NCI-H1105 treated with DMSO at 0.1 percent for 48 hours (cell line): Measurements from ENCODE around the gene SYT8.

ENCODE experiments used
- DNase-seq: peaks from one replicate; lab custom pipeline; 2025; lab: John Stamatoyannopoulos, UW

Gene SYT8

GRCh38 chr11:1860108-1860507 lies 25.3 kb downstream of the SYT8 start:
- no peak for DNase-seq

DNA sequence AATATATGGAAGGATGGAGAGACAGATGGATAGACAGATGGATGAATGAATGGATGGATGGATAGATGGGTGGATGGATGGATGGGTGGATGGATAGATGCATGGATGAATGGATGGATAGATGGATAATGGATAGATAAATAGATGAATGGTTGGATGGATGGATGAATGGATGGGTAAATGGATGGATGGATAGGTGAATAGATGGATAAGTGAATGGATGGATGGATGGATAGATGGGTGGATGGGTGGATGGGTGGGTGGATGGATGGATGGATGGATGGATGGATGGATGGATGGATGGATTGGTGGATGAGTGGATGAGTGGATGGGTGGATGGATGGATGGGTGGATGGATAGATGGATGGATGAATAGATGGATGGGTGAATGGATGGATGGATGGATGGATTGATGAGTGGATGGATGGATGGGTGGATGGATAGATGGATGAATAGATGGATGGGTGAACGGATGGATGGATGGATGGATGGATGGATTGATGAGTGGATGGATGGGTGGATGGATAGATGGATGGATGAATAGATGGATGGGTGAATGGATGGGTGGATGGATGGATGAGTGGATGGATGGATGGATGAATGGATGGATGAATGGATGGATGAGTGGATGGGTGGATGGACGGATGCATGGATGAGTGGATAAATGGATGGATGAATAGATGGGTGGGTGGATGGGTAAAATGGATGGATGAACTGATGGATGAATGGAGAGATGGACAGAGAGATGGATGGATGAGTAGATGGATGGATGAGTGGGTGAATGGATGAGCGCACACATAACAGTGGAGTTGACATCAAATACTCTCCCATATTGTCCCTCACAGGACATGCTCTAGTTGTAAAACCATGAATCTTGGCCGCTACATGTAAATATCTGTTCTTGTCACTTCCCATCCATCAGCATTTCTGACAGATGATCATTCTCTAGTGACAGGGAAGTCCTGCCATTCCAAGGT lies 26.9 kb downstream of the SYT8 start:
- DNase-seq: no peak

DNA sequence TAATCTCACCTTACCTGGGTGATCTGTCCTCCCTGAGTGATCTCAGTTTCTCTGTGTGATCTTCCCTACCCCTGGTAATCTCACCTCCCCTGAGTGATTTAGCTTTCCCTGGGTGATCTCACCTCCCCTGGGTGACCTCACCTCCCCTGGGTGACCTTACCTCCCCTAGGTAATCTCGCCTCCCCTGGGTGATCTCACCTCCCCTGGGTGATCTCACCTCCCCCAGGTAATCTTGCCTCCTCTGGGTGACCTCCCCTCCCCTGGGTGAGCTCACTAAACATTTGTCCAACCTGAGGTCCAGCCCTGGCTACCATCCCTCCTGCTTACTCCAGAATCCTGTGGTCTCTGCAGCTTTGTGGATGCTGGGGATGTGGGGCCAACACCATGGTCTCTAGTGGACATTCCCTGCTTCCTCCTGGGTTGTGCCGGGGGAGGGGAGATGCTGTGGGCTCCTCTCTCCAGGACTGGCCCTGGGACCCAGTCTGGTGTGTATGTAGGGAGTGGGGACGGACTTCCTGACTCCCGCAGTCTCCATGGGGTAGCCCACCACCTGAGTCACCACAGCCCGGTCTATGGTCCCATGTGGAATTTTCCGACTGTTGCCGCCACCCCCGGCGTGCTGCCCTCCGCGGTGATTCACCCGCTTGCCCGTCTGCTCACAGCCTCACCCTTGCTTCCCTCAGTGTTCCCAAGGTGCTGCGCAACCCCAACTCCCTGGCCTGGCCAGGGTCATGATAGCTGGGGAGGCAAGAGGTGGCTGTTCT lies 28.0 kb downstream of the SYT8 start:
- no peak for DNase-seq

DNA sequence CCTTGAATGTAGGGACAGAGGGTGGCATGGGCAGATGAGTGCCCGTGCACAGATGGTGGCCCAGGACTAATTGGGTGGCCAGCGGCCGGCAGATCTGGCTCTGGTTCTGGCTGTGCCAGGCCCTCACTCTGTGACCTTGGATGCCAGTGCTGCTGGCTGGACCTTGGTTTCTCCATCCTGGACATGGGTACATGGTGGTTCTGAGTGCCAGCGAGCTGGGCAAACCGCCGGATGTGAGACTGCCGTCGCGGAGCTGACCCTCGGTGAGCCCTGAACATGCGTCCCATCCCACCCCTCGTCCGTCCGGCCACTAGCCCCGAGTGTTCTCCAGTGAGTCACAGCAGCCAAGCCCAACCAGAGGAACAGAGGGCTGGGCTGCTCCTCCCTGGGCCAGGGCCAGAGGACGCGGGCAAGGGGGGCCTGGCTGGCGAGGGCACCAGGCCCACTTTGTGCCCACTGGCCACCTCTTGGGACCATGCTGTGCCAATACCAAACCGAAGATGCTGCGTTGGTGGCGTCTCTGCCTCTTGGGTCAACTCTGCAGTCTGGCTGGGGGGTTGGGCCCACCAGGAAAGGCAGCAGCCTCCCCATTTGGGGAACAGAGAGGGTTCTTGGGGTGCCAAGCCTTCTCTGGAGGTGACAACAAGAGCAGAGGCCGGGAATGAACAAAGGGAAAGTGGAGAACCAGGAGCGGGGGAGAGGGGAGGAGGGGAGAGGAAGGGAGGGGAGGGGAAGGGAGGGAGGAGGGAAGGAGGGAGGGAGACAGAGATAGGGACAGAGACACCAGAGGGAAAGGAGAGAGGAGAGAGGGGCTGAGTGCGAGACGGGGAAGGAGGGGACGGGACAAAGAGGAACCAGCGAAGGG lies 28.8 kb downstream of the SYT8 start:
- no peak for DNase-seq

GRCh38 chr11:1864231-1864630 lies 29.4 kb downstream of the SYT8 start:
- no peak for DNase-seq

GRCh38 chr11:1864831-1865665 lies 30.3 kb downstream of the SYT8 start:
- no peak for DNase-seq

- DNase-seq: no peak
Measured at GRCh38 chr11:1866226-1866625, 31.4 kb downstream of the SYT8 start.

- no peak for DNase-seq
Measured at GRCh38 chr11:1866776-1867175, 32.0 kb downstream of the SYT8 start.

DNA sequence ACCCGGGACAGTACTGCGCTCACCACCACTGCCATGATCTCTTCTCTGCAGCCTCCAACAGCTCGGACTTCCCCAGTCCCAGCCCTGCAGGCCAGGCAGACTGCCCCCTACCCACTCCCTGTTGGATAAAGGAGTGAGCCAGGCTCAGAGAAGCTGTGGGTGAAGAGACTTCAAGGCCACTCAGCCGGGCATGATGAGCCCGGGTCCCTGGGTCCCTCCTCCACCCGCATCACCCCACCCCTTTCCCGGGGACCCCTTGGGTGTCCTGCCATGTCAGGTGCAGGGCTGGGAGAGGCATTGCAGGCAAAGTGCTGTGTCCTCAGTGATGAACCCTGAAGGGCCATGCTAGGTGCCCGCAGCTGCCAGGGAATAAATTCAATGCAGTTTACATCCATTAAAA lies 32.6 kb downstream of the SYT8 start:
- DNase-seq: no peak

- no peak for DNase-seq
Measured at GRCh38 chr11:1868056-1868635, 33.4 kb downstream of the SYT8 start.

GRCh38 chr11:1868636-1869291 lies 34.0 kb downstream of the SYT8 start:
- no peak for DNase-seq

DNA sequence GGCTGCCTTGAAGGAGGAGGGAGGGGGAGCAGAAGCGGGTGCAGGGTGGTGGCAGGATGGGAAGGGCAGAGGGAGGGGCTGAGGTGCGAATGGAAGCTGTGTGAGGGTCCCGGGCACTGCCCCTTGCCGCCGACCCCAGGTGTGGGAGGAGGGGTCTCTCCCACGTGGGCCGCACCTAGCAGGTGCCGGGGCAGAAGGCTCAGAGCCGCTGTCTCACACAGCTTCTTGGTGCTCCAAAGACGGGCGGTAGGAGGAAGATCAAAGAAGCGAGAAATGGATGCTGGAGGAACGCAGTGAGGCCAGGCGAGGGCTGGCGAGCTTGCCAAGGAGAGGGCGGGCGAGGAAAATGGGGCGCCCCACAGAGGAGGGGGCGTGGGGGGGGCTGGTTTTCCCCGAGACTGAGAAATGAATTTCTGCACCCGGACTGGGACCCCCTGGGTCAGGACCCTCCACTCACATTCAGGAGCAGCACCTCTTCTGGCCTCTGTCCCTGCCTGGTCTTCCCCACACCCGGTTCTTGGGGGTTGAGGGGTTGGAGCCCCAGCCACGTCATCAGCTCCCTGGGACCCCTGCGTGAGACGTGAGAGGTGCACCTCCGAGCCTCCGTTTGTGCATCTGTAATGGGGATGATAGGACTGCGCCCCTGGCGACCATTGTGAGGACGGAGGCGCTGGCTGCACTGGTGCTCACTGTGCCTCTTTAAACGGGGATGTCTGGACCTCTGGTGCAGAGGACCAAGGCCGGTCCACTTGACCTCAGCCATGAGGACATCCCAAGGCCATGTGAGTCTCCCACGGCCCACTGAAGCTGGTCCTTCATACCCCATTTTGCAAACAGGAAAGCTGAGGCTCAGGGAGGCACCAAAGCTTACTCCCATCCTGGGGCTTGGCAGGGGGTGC lies 34.9 kb downstream of the SYT8 start:
- DNase-seq: no peak

- DNase-seq: no peak
Measured at GRCh38 chr11:1870326-1870696, 35.5 kb downstream of the SYT8 start.

GRCh38 chr11:1870721-1871466 lies 36.1 kb downstream of the SYT8 start:
- DNase-seq: no peak

- DNase-seq: no peak
Measured at GRCh38 chr11:1871531-1871930, 36.7 kb downstream of the SYT8 start.

GRCh38 chr11:1872267-1872985 lies 37.6 kb downstream of the SYT8 start:
- no peak for DNase-seq

DNA sequence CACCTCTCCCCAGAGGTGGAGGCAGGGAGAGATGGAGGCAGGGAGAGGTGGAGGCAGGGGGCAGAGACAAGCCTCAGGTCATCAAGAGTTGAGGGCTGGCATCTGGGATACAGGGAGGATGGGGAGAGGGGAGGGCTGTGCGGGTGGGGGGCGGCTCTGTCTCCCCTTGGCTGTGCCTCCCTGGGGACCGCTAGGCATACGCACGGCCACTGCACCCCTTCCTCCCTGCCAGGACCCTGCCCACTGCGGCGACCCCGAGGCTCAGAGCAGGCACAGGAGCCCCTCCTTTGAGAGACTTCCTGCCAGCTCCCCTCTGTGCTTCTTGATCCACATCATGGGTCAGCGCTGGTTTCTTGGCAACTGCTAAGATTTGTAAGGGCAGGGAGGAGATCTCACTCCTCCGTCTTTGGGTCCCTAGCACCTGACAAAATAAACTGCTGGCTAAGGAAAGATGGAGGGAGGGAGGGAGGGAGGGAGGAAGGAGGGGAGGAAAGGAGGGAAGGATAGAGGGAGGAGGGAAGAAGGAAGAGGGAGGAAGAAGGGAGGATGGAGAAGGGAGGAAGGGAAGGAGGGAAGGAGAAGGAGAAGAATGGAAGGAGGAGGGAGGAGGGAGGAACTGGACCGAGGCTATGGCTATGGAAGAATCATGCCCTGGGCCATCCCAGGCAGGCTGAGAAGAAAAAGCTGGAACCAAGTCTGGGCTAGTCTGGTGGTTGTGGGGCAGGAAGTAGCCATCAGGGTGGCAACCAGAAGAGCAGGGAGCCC lies 38.4 kb downstream of the SYT8 start:
- no peak for DNase-seq
